Tibial nerve (tissue), 4 donors: Measurements from ENCODE around the gene DNAJB12. TPM values are rescaled to one million over a fixed set of nuclear protein-coding genes. Genes with fewer than 3 reads are reported as not detected.
"Not testable (repeated sequence)": the region's sequence is repeated elsewhere in the genome, so short reads cannot be mapped to it uniquely, and the experiment has no call there.

Source experiments
- DNase-seq, 2 donors: peaks; one replicate each; pipeline ENCODE4 v3.0.0-alpha.2; 2019; ENCODE audit warnings: low spot score in 2 of 2
- H3K27ac ChIP-seq, 4 donors: fragments of 200-600 bp; sonication (generic) in 3 of 4; one replicate each; pipeline ENCODE4 v1.5.1; 2017 to 2019; ENCODE audit warnings: mild to moderate bottlenecking in 1 of 4
- H3K27me3 ChIP-seq, 2 donors: fragments of 200-600 bp; sonication (generic) in 1 of 2; one replicate each; pipeline versions ENCODE4 v1.5.1 to v1.6.0; 2017 to 2019
- H3K36me3 ChIP-seq, 3 donors: fragments of 200-600 bp; sonication (generic); one replicate each; pipeline ENCODE4 v1.5.1; 2018 to 2019
- H3K4me1 ChIP-seq, 4 donors: fragments of 200-600 bp; sonication (generic) in 3 of 4; one replicate each; pipeline ENCODE4 v1.5.1; 2017 to 2019
- H3K4me3 ChIP-seq, 4 donors: fragments of 200-600 bp; sonication (generic) in 3 of 4; one replicate each; pipeline ENCODE4 v1.5.1; 2017 to 2019; ENCODE audit warnings: mild to moderate bottlenecking in 1 of 4, moderate library complexity in 1 of 4
- H3K9me3 ChIP-seq, 4 donors: fragments of 200-600 bp; sonication (generic) in 3 of 4; one replicate each; pipeline ENCODE4 v1.5.1; 2017 to 2019
- EP300 ChIP-seq, 2 donors: sonication (generic); formaldehyde crosslinking; IDR thresholded peaks; one replicate each; pipeline ENCODE4 v1.6.1; 2017; ENCODE audit warnings: antibody characterized with exemption in 2 of 2, mild to moderate bottlenecking in 1 of 2
- POLR2A ChIP-seq, 2 donors: fragments of 450-650 bp; IDR thresholded peaks; one replicate each; pipeline ENCODE4 v1.6.1; 2017; ENCODE audit warnings: antibody characterized with exemption in 2 of 2, mild to moderate bottlenecking in 2 of 2, moderate library complexity in 2 of 2
- WGBS, 2 donors: methylation state at CpG; one replicate each; pipeline ENCODE4 v1.1.5; 2018; 5-methylcytosine and 5-hydroxymethylcytosine counted together
- total RNA-seq, 4 donors: library from RNA; depleted of rRNA; stranded (reverse); fragments of >200 nt; gene quantifications; one replicate each; pipeline ENCODE4 v1.1.0, GENCODE V29; 2016
- TF ChIP-seq, protein P1 (sequence below), 5 experiments: fragments of 200-600 bp in 3 of 5; fragments of 450-650 bp in 2 of 5; sonication (generic) in 3 of 5; IDR thresholded peaks; one replicate each; pipeline ENCODE4 v1.5.1; 2016 to 2019; ENCODE audit warnings: antibody characterized with exemption in 5 of 5, mild to moderate bottlenecking in 3 of 5, moderate library complexity in 2 of 5

Gene DNAJB12
- total RNA-seq, 4 donors from 2014 or later: 81.3 to 115 (median 98.9) TPM

DNA sequence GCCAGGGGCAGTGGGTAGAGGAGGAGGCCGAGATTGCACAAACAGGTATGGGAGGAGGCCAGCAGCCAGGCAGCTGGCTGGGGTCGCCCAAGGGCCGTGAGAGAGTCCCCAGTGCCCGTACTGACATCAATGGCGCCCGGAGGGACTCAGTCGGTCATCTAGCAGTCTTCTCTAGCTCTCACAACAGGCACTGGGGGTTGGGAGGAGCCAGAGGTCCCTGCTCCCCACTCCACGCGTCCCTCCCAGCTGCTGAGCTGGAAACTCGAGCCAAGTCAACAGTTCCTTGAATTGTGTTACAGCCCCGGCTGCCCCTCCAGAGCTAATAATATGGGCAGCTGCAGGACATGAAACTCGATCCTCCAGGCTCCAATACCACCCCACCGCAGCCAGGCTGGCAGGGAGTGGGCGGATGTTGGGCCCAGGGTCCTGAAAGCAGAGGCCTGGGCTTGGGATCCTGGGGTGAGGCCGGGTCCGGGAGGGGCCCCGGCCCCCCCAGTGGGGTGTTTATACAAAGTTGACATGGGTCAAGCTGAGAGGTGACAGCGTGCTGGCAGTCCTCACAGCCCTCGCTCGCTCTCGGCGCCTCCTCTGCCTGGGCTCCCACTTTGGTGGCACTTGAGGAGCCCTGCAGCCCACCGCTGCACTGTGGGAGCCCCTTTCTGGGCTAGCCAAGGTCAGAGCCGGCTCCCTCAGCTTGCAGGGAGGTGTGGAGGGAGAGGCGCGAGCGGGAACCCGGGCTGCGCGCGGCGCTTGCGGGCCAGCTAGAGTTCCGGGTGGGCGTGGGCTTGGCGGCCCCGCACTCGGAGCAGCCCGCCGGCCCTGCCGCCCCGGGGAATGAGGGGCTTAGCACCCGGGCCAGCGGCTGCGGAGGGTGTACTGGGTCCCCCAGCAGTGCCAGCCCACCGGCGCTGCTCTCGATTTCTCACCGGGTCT is 29.2 kb downstream of the DNAJB12 start:
- not testable (repeated sequence) for DNase-seq, H3K36me3 ChIP-seq, H3K9me3 ChIP-seq, H3K27me3 ChIP-seq
- WGBS, 2 donors: 43 to 53% methylated on average over 36 to 39 of the region's 49 CpGs
- peaks cover 5 to 90% (median 52%) of the 10 kb centered on the region in 4 donors for H3K4me1 ChIP-seq
- peak overlapping the region; percentile 66 to 90 (median 84) for H3K27ac ChIP-seq
- TF ChIP-seq EP300 (IDR thresholded peaks at IDR 0.05): peak; percentile 29 to 65
- peak overlapping the region in 1 of 4 donors; percentile 9 for H3K4me3 ChIP-seq

DNA sequence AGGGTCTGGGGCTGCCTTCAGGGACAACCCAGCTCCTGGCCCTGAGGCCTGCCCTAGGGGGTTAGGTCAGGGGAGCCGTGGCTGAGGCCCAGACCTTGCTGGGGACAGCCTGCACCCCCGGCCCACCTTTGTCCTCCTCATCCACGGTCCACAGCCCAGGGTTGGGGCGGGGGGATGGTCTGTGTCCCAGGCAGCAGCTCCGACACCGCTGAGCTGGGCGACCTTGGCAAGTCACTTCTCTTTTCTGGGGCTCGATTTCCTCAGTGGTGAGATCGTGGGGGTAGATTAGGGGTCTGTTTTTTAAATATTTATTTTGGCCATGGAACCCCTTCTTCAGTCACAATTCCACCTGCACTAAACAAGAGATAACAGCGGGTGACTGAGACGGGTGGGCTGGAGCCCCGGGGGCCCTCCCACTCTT is 30.9 kb downstream of the DNAJB12 start:
- 60 to 79% methylated on average over 12 of the region's 12 CpGs for WGBS, 2 donors
- Histone ChIP-seq H3K9me3 (no peaks in the 10 kb centered on the region), H3K27me3 (no peaks in the 10 kb centered on the region), H3K4me1 (peaks cover 5 to 88% (median 57%) of the 10 kb centered on the region in 4 donors), H3K36me3 (no peaks in the 10 kb centered on the region), H3K4me3 (no peak overlapping the region), H3K27ac (peak overlapping the region in 3 of 4 donors; percentile 27 to 90 (median 88))
- TF ChIP-seq, protein P1, sequence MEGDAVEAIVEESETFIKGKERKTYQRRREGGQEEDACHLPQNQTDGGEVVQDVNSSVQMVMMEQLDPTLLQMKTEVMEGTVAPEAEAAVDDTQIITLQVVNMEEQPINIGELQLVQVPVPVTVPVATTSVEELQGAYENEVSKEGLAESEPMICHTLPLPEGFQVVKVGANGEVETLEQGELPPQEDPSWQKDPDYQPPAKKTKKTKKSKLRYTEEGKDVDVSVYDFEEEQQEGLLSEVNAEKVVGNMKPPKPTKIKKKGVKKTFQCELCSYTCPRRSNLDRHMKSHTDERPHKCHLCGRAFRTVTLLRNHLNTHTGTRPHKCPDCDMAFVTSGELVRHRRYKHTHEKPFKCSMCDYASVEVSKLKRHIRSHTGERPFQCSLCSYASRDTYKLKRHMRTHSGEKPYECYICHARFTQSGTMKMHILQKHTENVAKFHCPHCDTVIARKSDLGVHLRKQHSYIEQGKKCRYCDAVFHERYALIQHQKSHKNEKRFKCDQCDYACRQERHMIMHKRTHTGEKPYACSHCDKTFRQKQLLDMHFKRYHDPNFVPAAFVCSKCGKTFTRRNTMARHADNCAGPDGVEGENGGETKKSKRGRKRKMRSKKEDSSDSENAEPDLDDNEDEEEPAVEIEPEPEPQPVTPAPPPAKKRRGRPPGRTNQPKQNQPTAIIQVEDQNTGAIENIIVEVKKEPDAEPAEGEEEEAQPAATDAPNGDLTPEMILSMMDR (IDR thresholded peaks at IDR 0.05): no peak
- TF ChIP-seq POLR2A (IDR thresholded peaks at IDR 0.05): no peak
- no peak for TF ChIP-seq EP300 (IDR thresholded peaks at IDR 0.05)
- no peak for DNase-seq

DNA sequence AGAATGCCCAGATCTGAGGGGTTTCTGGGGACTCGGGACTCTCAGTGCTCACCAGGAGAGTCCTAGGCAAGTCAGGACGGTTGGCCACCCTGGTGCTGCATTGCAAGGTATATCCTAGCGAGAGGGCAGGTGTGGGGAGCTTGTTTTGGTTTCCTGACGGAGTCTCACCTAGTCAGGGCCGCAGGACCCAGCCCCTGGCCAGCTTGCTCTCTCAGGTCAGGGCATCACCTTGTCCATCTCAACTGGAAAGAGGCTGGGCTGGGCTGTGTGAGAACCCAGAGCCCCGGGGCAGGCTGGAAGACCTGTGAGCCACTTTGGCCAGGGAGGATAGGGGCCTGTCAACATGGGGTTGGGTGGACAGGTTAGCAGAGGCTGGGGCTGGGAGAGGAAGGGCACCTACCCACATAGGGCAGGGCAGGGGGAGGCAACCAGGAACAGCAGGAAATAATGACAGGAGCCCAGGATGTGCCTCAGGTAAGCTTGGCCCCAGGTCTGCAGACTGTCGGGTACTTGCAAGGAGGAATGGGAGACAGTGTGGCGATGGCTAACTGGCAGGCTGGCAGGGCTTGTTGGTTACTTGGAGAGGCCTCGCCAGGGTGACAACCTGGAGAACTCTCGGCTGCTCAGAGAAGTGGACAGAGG is 31.5 kb downstream of the DNAJB12 start:
- H3K9me3 ChIP-seq: no peaks in the 10 kb centered on the region
- no peaks in the 10 kb centered on the region for H3K27me3 ChIP-seq
- H3K27ac ChIP-seq: peak overlapping the region in 3 of 4 donors; percentile 27 to 90 (median 88)
- H3K4me1 ChIP-seq: peaks cover 5 to 88% (median 56%) of the 10 kb centered on the region in 4 donors
- DNase-seq: no peak
- no peak overlapping the region for H3K4me3 ChIP-seq
- H3K36me3 ChIP-seq: no peaks in the 10 kb centered on the region
- 90 to 97% methylated on average over 10 of the region's 10 CpGs for WGBS, 2 donors
- TF ChIP-seq, protein P1 (IDR thresholded peaks at IDR 0.05): no peak
- TF ChIP-seq EP300 (IDR thresholded peaks at IDR 0.05) (no peak), POLR2A (IDR thresholded peaks at IDR 0.05) (no peak)

DNA sequence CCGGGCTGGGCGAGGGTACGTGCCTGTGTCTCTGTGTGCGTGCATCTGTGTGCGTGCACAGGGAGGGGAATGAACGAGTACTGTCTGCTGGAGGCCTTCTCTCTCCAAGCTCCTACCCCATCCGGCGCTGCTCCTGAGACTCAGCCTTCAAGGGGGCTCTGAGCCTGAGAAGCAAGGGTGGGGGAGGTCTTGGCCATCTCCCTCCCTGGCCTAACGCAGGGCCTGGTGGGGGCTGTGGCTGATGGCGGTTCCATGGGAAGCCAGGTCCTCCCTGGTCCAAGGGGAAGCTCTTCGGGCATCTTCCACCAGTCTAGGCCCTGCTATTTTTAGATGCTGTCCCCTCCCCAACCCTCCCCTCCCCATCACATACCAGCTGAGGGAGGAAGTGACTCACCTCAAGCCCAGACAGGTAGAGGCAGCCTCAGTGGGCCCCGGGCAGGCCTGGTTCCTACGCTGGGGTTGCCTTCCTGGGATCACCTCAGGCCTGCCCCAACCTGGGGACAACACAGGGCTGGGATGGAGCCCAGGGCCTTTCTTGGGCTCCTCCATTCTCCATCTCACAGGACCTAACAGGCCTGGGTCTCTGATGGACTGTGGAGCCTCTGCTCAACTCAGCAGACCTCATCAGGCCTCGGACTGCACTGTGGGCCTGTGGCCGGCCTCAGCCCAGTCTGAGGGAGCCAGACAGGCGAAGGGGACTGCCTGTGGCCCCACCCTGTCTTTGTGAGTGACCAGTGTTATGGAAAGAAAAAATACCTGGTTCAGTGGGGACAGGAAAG is 32.2 kb downstream of the DNAJB12 start:
- Histone ChIP-seq H3K4me1 (peaks cover 0 to 88% (median 48%) of the 10 kb centered on the region in 4 donors), H3K9me3 (no peaks in the 10 kb centered on the region), H3K27me3 (no peaks in the 10 kb centered on the region), H3K4me3 (no peak overlapping the region), H3K36me3 (no peaks in the 10 kb centered on the region), H3K27ac (peak overlapping the region in 2 of 4 donors; percentile 25 to 90)
- WGBS, 2 donors: 89 to 91% methylated on average over 15 to 16 of the region's 16 CpGs
- TF ChIP-seq, protein P1 (IDR thresholded peaks at IDR 0.05): no peak
- no peak for TF ChIP-seq POLR2A (IDR thresholded peaks at IDR 0.05)
- TF ChIP-seq EP300 (IDR thresholded peaks at IDR 0.05): no peak
- DNase-seq: no peak

DNA sequence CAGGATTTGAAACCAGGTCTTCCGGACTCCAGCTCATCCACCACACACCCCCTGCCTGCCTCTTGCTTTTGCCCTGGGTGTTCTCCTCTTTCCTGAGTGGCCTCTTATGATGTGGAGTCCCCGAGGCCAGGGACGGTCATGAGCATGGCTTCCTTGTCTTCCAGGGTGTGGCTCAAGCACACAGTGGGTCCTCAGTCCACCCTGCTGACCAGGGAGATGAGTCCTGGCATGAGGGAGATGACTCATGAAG is 32.8 kb downstream of the DNAJB12 start:
- TF ChIP-seq, protein P1 (IDR thresholded peaks at IDR 0.05): no peak
- TF ChIP-seq EP300 (IDR thresholded peaks at IDR 0.05) (no peak), POLR2A (IDR thresholded peaks at IDR 0.05) (no peak)
- Histone ChIP-seq H3K4me1 (peaks cover 0 to 88% (median 48%) of the 10 kb centered on the region in 4 donors), H3K36me3 (no peaks in the 10 kb centered on the region), H3K27ac (peak overlapping the region in 2 of 4 donors; percentile 39 to 90), H3K9me3 (no peaks in the 10 kb centered on the region), H3K4me3 (no peak overlapping the region), H3K27me3 (no peaks in the 10 kb centered on the region)
- DNase-seq: no peak
- WGBS, 2 donors: 78 to 92% methylated on average over 3 of the region's 3 CpGs
